Measurements from ENCODE around the gene SEPTIN12. TPM values are rescaled to one million over a fixed set of nuclear protein-coding genes. Genes with fewer than 3 reads are reported as not detected.
"Not testable (repeated sequence)": the region's sequence is repeated elsewhere in the genome, so short reads cannot be mapped to it uniquely, and the experiment has no call there.

SEPTIN12 gene
- total RNA-seq, 2 donors from 2014 or later = not detected

DNA sequence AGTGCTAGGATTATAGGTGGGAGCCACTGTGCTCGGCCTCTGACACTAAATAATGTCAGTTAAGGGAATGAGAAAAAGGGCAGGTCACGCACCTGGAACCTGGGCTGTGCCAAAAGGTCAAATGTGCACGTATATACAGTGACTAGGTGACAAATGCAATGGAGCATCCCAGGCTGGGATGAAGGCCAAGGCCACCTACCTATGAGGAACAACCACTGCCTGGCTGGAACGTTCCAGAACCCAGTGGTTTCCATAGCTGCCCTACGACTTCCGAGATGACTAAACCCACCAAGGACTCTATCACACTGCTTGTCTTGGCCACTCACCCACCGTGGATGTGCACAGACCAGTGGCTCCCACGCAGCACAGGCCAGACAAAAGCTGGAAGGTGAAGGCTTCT, 37.2 kb downstream of the SEPTIN12 start:
- Mint-ChIP-seq H3K9me3 (peaks cover 0 to 5% of the 10 kb centered on the region in 2 donors), H3K36me3 (peaks cover 5 to 8% of the 10 kb centered on the region in 2 donors), H3K27ac (no peak overlapping the region)
- DNase-seq (ENCODE audit: low spot score in 2 of 2) = no peak
- ATAC-seq = no peak

DNA sequence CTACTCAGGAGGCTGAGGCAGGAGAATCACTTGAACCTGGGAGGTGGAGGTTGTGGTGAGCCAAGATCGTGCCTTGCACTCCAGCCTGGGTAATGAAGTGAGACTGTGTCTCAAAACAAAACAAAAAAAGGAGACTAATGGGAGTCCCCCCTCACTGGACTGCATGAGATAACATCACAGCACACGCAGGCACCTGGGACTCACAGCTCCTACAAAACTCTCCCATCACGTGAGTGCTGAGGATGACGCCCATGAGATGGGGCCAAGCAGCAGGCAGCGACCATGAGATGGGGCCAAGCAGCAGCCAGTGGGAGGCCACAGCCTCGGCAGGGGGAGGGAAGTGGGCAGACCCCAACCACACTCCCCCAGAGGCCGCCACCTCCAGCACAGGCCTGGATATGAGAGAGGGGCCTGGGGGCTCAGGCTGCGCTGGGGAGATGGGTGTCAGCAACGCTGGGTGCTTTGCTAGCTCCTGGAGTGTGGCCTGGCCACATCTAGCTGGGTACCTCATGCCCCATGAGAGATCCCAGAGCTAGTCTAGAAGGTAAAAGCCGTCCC, 38.4 kb downstream of the SEPTIN12 start:
- no peaks in the 10 kb centered on the region for H3K9me3 Mint-ChIP-seq
- H3K27ac Mint-ChIP-seq = no peak overlapping the region
- DNase-seq (ENCODE audit: low spot score in 2 of 2) = no peak
- H3K36me3 Mint-ChIP-seq = no peaks in the 10 kb centered on the region
- ATAC-seq = no peak

DNA sequence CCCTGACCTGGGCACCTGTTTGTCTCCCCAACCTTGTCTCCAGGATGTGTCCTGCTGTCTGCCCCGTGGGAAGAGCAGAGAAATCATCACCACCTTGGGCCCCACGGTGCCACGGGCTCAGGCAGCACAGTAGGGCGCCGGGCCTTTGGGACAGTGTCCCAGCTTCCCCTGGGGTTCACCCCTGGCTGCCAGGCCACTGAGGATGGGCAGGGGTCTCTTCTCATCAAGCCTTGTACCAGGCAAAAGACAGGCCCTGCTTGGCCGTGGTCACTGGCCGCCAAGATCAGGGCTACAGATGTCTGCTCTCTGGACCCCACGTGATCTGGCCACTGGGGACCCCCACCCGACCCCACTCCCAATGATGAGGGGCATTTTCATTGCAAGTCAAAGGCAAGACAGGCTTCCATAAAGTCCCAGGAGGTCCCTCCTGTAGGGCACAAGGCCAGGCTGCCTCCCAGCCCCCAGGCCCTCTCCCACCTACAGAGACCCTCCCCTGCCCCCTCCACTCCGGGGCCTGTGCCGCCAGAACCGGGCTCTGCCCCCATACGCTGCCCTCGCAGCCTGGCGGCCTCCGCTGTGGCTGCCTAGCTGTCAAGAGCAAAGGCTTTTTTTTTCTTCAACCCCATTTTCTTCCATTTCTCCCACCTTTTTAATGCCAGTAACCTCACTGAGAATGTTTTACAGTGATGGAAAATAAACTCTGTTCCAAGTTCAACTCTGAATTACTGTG, 39.3 kb downstream of the SEPTIN12 start:
- DNase-seq (ENCODE audit: low spot score in 2 of 2) (no peak), ATAC-seq (no peak)
- no peaks in the 10 kb centered on the region for H3K36me3 Mint-ChIP-seq
- no peaks in the 10 kb centered on the region for H3K9me3 Mint-ChIP-seq
- peak overlapping the region in 1 of 2 donors; percentile 27 for H3K27ac Mint-ChIP-seq

DNA sequence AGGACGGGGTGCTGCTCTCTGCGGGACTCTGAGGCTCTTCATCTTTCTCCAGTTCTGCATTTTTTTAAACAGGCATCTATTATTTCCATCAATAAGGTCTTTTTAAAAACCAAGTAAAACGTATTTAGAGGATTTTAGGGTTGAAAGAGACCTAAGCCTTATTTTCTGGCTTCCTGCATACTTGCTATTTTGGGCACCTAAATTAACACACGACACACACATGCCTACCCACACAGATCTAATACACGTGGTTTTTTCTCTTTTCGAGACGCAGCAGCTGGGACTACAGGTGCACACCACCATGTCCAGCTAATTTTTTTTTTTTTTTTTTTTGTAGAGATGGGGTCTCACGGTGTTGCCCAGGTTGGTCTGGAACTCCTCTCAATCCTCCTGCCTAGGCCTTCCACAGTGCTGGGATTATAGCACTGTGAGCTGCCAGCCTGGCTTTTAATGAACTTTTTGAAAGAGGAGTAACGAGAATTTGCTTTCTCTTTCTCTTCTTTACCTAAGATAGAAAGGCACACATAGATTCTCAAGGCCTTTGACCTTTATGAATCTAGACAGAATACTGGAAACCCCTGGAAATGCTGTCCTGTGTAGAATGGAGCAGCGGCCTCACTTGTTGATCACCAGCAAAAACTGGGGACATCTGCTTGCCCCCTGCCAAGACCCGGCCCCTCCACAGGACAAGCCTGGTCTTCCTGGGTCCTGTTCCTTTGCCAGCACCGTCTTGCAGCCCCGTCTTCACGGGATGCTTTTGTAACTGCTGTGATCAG, 40.1 kb downstream of the SEPTIN12 start:
- DNase-seq (ENCODE audit: low spot score in 2 of 2) (no peak), ATAC-seq (no peak)
- no peaks in the 10 kb centered on the region for H3K36me3 Mint-ChIP-seq
- peak overlapping the region; percentile 27 to 72 for H3K27ac Mint-ChIP-seq
- H3K9me3 Mint-ChIP-seq = no peaks in the 10 kb centered on the region

DNA sequence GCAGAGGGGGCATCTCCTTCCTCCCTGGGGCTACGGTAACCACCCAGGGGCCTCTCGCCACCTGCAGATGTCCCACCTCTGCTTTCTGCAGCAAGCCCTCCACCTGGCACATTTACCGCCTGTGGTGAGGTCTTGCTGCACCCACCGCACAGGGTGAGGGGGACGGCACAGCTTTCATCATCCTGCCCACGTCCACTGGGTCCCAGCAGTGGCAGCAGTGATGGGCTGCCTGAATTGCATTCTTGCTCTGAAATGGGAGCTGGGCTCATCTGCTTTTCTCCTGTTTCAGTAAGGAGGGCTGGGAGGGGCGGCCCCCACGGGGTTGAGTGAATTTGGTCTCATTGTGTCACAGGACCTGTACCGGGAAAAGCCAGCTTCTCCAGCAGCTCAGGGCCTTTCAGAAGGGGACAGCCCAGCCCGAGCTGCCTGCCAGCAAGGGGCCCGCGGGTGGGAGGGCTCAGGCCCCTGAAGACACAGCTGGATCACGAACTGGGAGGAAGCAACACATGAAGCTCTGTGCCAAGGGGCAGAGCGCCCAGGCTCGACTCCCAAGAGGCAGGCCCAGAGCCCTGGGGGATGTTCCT, 41.1 kb downstream of the SEPTIN12 start:
- DNase-seq (ENCODE audit: low spot score in 2 of 2) = no peak
- ATAC-seq = no peak
- H3K27ac Mint-ChIP-seq = peak overlapping the region in 1 of 2 donors; percentile 27
- no peaks in the 10 kb centered on the region for H3K36me3 Mint-ChIP-seq
- H3K9me3 Mint-ChIP-seq = no peaks in the 10 kb centered on the region

DNA sequence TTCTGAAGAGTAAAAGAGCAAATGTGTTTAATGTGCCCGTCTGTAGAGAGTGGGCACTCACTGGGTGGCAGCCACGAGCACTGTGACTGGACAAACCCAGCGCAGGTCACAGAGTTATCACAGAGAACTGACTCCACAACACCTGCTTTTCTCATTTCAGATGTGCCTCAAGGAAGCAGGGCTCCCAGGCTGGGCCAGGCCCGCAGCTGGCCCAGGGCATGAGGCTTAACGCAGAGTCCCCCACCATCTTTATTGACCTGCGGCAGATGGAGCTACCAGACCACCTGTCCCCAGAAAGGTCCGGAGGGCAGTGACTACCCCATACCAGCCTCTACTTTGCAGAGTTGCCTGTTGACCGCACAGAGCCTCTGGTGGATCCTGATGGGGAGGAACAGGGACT, 41.9 kb downstream of the SEPTIN12 start:
- no peak overlapping the region for H3K27ac Mint-ChIP-seq
- H3K36me3 Mint-ChIP-seq = no peaks in the 10 kb centered on the region
- ATAC-seq (no peak), DNase-seq (ENCODE audit: low spot score in 2 of 2) (no peak)
- H3K9me3 Mint-ChIP-seq = no peaks in the 10 kb centered on the region

DNA sequence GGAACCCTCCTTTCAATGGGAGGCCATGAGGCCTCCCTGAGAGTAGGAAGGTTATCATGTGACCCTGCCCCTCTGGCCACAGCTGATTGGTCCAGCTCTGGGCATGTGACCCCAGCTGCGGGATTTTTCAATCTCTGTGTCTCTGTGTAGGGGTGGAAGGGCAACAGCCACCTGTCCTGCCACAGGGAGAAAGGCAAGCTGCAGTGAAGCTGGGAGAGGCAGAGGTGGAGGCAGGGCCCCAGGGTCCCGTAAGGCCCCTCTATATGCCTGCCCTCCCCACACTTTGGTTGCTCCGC, 42.9 kb downstream of the SEPTIN12 start:
- H3K9me3 Mint-ChIP-seq = no peaks in the 10 kb centered on the region
- ATAC-seq (no peak), DNase-seq (ENCODE audit: low spot score in 2 of 2) (no peak)
- H3K36me3 Mint-ChIP-seq = no peaks in the 10 kb centered on the region
- no peak overlapping the region for H3K27ac Mint-ChIP-seq

DNA sequence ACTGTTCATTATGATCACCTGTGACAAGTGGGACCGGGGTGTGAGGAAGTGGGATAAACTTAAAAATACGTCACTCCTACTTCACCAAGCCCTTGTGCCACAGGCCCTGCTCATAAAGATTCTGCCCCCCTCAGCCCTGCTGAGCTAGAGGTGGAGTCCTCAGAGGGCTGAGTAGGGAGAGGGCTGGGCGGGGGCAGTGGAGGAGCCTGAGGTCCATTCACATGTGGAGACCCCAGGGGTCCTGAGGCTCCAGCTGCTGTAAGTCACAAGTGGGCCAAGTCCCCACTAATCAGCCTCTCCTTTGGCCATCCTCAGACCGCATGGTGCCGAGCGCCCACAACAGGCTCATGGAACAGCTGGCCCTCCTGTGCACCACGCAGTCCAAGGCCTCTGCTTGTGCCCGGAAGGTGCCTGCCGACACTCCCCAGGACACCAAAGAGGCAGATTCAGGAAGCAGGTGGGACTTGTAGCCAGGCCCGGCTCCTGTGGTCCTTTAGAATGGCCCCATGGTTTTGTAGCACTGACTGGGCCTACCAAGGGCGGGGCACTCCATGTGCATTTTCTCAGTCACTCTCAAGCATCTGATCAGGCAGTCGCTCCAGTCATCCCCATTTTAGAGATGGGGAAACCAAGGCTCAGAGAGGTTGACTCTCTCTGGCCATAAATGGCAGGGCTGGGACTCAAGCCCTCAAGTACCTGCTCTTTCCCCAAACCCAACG, 43.4 kb downstream of the SEPTIN12 start:
- Mint-ChIP-seq H3K9me3 (no peaks in the 10 kb centered on the region), H3K36me3 (no peaks in the 10 kb centered on the region), H3K27ac (no peak overlapping the region)
- DNase-seq (ENCODE audit: low spot score in 2 of 2) (no peak), ATAC-seq (no peak)

DNA sequence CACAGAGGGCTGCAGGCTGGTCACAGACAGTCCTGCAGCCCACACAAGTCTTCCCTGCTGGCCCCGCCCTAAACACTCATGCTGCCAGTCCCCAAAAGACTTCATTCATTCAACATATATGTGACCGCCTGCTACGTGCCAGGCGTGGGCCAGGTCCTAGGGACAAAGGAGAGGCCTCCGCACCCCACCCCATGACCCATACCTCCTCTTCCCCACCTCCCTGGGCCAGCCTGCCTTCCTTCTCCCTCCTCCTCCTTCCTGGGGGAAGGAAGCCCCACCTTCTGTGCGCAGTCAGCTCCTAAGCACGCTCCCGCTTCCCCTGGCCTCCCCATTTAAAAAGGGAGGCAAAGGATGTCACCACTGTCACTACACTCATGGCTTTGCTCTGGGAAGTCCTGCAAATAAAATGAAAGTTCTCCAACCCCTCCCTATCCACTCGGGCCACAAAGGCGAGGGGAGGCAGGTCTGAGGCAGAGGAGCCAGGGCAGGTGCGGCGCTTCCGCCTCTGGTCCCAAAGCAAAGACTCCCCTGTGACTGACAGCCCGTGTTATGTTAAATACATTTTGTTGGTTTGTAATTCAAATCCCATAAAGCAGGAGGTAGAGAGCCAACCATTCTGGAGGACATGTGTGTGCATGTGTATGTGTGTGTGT, 44.8 kb downstream of the SEPTIN12 start:
- ATAC-seq (peak in 1 of 2 donors; percentile 26), DNase-seq (ENCODE audit: low spot score in 2 of 2) (no peak)
- H3K36me3 Mint-ChIP-seq = no peaks in the 10 kb centered on the region
- peak overlapping the region; percentile 76 to 79 for H3K27ac Mint-ChIP-seq
- no peaks in the 10 kb centered on the region for H3K9me3 Mint-ChIP-seq

DNA sequence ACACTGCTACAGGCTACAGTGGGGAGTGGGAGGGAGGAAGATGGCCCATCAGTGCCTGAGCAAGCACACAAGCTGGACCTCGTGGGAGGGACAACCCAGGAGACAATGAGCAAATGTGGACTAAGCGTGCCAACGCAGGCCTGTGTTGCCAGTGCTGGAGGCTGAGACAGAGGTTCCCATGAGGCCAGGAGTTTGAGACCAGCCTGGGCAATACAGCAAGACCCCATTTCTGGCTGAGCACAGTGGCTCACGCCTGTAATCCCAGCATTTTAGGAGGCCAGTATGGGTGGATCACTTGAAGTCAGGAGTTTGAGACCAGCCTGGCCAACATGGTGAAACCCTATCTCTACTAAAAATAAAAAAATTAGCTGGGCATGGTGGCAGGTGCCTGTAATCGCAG, 49.8 kb downstream of the SEPTIN12 start:
- ATAC-seq; H3K9me3 Mint-ChIP-seq; H3K36me3 Mint-ChIP-seq; DNase-seq (ENCODE audit: low spot score in 2 of 2): not testable (repeated sequence)
- peak overlapping the region in 1 of 2 donors; percentile 7 for H3K27ac Mint-ChIP-seq

DNA sequence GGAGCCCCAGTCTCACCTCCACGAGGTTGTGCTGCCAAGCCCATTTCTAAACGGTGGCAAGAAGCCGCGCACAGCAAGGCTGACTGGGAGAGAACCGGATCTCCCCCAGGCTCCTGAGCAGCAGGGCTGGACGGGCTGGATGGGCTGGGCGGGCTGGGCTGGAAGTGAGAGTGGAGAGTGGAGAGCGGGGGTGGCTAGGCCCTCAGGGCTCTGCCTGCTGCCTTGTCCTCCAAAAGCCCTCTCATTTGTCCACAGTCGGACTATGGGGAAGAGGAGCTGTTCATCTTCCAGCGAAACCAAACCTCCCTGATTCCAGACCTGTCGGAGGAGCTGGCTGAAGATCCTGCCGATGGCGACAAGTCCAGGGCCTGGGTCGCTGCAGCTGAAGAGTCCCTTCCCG, 50.6 kb downstream of the SEPTIN12 start:
- Mint-ChIP-seq H3K9me3 (no peaks in the 10 kb centered on the region), H3K36me3 (peaks cover 0 to 4% of the 10 kb centered on the region in 2 donors), H3K27ac (no peak overlapping the region)
- DNase-seq (ENCODE audit: low spot score in 2 of 2) = no peak
- no peak for ATAC-seq

DNA sequence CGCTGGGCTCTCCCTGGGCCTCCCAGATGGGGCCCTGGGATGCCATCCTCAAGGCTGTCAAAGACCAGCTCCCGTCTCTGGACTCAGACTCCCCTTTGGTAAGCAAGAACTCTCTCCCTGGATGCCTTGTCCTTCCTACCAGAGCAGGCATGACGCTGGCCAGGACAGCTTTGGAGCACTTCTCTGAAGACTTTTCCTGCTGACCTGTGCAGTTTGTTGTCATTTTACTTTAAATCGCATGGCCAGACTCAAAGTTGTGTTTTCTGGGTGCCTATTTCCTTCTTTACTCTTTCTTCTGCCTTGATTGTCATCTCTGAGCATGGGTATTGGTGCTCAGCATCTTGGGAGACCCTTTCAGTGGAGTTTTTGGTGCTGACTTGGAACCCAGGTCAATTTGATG, 51.6 kb downstream of the SEPTIN12 start:
- H3K9me3 Mint-ChIP-seq = no peaks in the 10 kb centered on the region
- no peak overlapping the region for H3K27ac Mint-ChIP-seq
- H3K36me3 Mint-ChIP-seq = peaks cover 0 to 4% of the 10 kb centered on the region in 2 donors
- ATAC-seq = no peak
- DNase-seq (ENCODE audit: low spot score in 2 of 2) = no peak

DNA sequence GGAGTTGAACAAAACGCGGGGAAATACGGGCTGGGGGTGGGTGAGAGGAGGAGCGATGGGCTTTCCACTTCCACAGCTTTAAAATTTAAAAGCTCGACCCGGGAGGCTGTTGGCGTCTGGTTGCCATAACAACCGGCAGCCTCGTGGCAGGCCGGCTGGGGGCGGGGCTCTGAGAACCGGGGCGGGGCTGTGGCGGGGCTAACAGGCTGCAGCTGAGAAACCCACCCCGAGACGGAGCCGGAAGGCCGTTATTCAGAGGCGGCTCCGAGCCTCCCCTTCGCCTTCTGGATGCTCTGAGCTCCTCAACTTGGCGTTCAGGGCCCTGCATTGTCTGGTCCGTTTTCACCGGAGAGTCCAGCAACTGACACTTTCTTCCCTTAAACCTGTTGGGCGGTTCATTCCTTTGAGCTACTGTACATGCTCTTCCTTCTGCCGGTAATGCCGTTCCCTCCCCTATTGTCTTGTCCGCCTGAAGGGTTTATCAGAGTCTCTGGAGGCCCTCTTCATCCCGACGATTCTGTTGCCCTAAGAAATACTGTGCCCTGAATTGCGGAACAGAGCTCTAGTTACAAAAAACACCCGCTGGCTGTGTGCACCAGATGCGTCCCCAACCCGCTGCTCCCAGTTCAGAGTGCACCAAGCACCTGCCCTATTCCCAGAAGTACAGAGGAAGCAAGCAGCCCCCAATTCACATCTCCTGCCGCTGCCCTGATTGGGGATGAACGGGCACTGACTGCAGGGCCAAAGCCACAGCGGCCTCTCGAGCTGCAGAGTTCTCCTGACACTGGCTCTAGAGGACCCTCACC, 53.2 kb downstream of the SEPTIN12 start:
- no peaks in the 10 kb centered on the region for H3K9me3 Mint-ChIP-seq
- DNase-seq (ENCODE audit: low spot score in 2 of 2) = peak; percentile 85 to 94

DNA sequence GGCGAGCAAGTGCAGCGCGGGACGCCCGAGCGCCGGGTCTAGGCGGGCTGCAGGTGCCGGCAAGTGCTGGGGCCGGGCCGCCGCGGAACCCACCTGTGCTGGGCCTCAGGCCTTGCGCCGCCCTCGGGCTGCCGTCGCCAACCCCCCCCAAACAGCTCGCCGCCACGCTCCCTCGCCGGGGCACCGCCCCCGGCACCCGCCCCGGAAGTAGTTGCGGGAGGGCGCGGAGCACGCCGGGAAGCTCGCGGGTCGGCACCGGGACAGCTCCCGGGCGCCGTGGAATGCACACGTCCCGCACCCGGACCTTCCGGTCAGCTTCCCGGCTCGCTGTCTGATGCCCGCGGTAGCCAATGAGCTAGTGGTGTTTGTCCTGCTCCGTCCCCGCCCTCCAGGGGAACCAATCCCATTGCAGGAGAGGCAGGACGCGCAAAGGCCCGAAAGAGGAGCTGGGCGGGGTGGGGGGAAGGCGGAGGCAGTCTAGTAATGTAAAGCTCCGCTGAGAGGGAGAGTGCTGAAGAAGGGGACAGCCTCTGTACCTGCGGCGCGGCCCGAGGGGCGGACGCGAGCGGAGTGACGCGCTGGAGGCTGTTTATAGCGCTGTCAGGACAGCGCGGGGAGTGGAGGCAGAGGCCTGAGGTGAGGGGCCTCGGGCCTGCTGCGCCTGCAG, 53.9 kb downstream of the SEPTIN12 start, which contains the start of the genes ANKS3 and DNAAF8:
Gene ANKS3, minus strand, starts transcription at position 209 of the 667 bp plus-strand sequence. CDS start 4,122 bp downstream, outside the sequence.
Gene DNAAF8, plus strand, starts transcription at position 475 of the 667 bp plus-strand sequence. CDS start 1,978 bp downstream, outside the sequence.
- Mint-ChIP-seq H3K9me3 (no peaks in the 10 kb centered on the region), H3K27ac (peak within 1 kb of the TSS; percentile 88 to 96), H3K36me3 (peaks cover 0 to 4% of the 10 kb centered on the region in 2 donors)
- ATAC-seq = peak; percentile 85
- DNase-seq (ENCODE audit: low spot score in 2 of 2) = peak; percentile 81 to 87

More for the DNA sequence above, 53.2 kb downstream of the SEPTIN12 start:
- Mint-ChIP-seq H3K36me3 (peaks cover 0 to 4% of the 10 kb centered on the region in 2 donors), H3K27ac (peak overlapping the region; percentile 88 to 96)
- ATAC-seq = peak; percentile 76 to 84

DNA sequence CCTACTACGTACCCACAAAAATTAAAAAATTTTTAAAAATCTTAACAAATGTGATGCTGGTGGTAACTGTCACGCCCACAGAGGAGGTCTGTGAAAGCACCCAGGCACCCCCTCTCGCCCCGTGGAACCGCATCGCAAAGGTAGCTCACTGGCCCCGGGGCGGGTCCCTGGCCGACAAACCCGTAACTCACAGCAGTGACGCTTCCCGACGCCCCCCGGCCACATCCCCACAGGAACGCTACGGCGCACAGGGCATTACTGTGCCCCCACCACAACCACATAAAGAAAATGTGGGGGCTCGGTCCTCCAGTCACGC, 54.4 kb downstream of the SEPTIN12 start:
- ATAC-seq = peak; percentile 4 to 16
- H3K9me3 Mint-ChIP-seq = no peaks in the 10 kb centered on the region
- H3K27ac Mint-ChIP-seq = peak overlapping the region; percentile 87 to 96
- no peak for DNase-seq (ENCODE audit: low spot score in 2 of 2)
- H3K36me3 Mint-ChIP-seq = peaks cover 0 to 4% of the 10 kb centered on the region in 2 donors

Measured in activated naive CD4-positive, alpha-beta T cell treated with anti-CD3 and anti-CD28 coated beads, Interleukin-2, amount 50 U/mL, for 72 hours (primary cell).